Uterus (tissue), 2 donors: Measurements from ENCODE around the gene LGALS1.

ENCODE experiments used
- CTCF ChIP-seq, 4 experiments: fragments of 200-600 bp in 2 of 4; fragments of 450-650 bp in 2 of 4; sonication (generic) in 2 of 4; IDR thresholded peaks; one replicate each; pipeline ENCODE4 v1.5.1; 2016 to 2019; ENCODE audit warnings: antibody characterized with exemption in 4 of 4, mild to moderate bottlenecking in 2 of 4, moderate library complexity in 1 of 4
- POLR2A ChIP-seq, 2 donors: fragments of 450-650 bp; IDR thresholded peaks; one replicate each; pipeline ENCODE4 v1.6.1; 2016; ENCODE audit warnings: antibody characterized with exemption in 2 of 2, mild to moderate bottlenecking in 1 of 2, moderate library complexity in 1 of 2

DNA sequence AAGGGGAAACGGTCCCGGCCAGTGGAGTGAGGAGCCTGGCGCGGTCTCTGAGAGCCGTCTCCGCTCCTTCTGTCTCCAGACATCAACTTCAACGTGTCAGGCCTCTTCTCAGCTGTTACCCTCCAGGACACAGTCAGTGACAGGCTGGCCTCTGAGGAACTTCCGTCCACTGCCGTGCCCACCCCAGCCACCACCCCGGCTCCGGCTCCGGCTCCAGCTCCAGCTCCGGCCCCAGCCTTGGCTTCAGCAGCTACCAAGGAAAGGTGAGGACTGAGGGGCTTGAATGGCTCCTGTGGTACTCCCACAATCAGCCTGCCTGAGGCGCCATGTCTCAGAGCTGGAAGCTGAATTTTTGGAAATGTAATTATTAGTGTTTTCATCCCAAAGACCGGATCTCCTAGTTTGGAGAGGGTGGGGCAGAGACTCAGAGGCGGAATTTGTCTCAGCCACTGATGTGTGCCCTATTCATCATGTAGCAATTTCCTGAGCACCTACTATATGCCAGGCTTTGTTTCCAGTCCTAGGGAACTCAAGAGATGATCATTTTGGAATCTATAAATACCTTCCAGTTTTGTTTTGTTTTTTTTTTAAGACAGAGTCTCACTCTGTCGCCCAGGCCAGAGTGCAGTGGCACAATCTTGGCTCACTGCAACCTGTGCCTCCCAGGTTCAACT is 24.8 kb upstream of the LGALS1 start:
- no peak for TF ChIP-seq CTCF (IDR thresholded peaks at IDR 0.05)
- no peak for TF ChIP-seq POLR2A (IDR thresholded peaks at IDR 0.05)
